Tibial nerve (tissue), 4 donors: ENCODE measurements around the gene ALOX5AP. TPM values are rescaled to one million over a fixed set of nuclear protein-coding genes. Genes with fewer than 3 reads are reported as not detected.

ENCODE experiments used
- DNase-seq, 2 donors: peaks; one replicate each; pipeline ENCODE4 v3.0.0-alpha.2; 2019; ENCODE audit warnings: low spot score in 2 of 2
- H3K27ac ChIP-seq, 4 donors: fragments of 200-600 bp; sonication (generic) in 3 of 4; one replicate each; pipeline ENCODE4 v1.5.1; 2017 to 2019; ENCODE audit warnings: mild to moderate bottlenecking in 1 of 4
- H3K27me3 ChIP-seq, 2 donors: fragments of 200-600 bp; sonication (generic) in 1 of 2; one replicate each; pipeline versions ENCODE4 v1.5.1 to v1.6.0; 2017 to 2019
- H3K36me3 ChIP-seq, 3 donors: fragments of 200-600 bp; sonication (generic); one replicate each; pipeline ENCODE4 v1.5.1; 2018 to 2019
- H3K4me1 ChIP-seq, 4 donors: fragments of 200-600 bp; sonication (generic) in 3 of 4; one replicate each; pipeline ENCODE4 v1.5.1; 2017 to 2019
- H3K4me3 ChIP-seq, 4 donors: fragments of 200-600 bp; sonication (generic) in 3 of 4; one replicate each; pipeline ENCODE4 v1.5.1; 2017 to 2019; ENCODE audit warnings: mild to moderate bottlenecking in 1 of 4, moderate library complexity in 1 of 4
- H3K9me3 ChIP-seq, 4 donors: fragments of 200-600 bp; sonication (generic) in 3 of 4; one replicate each; pipeline ENCODE4 v1.5.1; 2017 to 2019
- EP300 ChIP-seq, 2 donors: sonication (generic); formaldehyde crosslinking; IDR thresholded peaks; one replicate each; pipeline ENCODE4 v1.6.1; 2017; ENCODE audit warnings: antibody characterized with exemption in 2 of 2, mild to moderate bottlenecking in 1 of 2
- POLR2A ChIP-seq, 2 donors: fragments of 450-650 bp; IDR thresholded peaks; one replicate each; pipeline ENCODE4 v1.6.1; 2017; ENCODE audit warnings: antibody characterized with exemption in 2 of 2, mild to moderate bottlenecking in 2 of 2, moderate library complexity in 2 of 2
- WGBS, 2 donors: methylation state at CpG; one replicate each; pipeline ENCODE4 v1.1.5; 2018; 5-methylcytosine and 5-hydroxymethylcytosine counted together
- total RNA-seq, 4 donors: library from RNA; depleted of rRNA; stranded (reverse); fragments of >200 nt; gene quantifications; one replicate each; pipeline ENCODE4 v1.1.0, GENCODE V29; 2016
- TF ChIP-seq, protein P1 (sequence below), 5 experiments: fragments of 200-600 bp in 3 of 5; fragments of 450-650 bp in 2 of 5; sonication (generic) in 3 of 5; IDR thresholded peaks; one replicate each; pipeline ENCODE4 v1.5.1; 2016 to 2019; ENCODE audit warnings: antibody characterized with exemption in 5 of 5, mild to moderate bottlenecking in 3 of 5, moderate library complexity in 2 of 5

The ALOX5AP gene
- total RNA-seq, 4 donors from 2014 or later = 25.3 to 41.4 (median 33.1) TPM

GRCh38 chr13:30712536-30713532 is 22.5 kb upstream of the ALOX5AP start:
- WGBS, 2 donors = 56 to 64% methylated on average over 13 of the region's 13 CpGs

DNA sequence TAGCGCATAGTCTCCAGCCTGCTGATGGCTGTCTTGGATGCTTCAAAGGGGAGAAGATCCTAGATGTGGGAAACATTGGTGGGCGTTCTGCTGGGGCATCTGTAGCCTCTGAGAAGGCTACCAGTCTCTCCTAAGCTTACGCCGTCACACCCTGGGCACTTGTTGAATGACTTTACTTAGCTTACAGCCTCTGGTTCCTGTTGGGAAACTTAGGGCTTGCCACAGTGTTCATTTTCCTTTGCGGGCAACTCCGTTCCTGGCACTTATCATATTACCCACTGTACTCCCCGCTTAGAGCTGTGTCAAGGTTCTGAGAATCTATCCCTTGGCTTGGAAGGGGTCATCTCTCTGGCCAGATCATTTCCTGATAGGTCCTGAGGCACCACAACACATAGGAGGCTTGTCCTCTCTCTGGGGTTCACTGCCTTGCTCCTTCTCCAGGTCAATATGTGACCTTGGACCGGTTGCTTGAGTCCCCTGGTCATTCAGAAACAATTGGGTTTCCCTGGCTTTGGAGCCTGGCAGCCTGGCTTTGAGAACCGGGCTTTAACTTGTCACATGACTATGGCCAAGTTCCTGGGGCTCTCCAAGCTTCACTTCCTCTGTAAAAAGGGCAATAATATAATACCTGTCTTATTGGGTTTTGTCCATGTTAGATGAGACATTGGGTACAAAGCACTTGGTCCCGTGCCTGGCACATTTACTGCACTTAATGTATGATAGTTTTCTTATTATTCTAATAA is 20.5 kb upstream of the ALOX5AP start:
- WGBS, 2 donors = 82 to 86% methylated on average over 10 of the region's 10 CpGs
- no peak for DNase-seq
- Histone ChIP-seq H3K4me3 (no peak overlapping the region), H3K27me3 (no peaks in the 10 kb centered on the region), H3K9me3 (no peaks in the 10 kb centered on the region), H3K27ac (no peak overlapping the region), H3K4me1 (no peaks in the 10 kb centered on the region), H3K36me3 (no peaks in the 10 kb centered on the region)
- TF ChIP-seq EP300 (IDR thresholded peaks at IDR 0.05) = no peak
- TF ChIP-seq, protein P1, sequence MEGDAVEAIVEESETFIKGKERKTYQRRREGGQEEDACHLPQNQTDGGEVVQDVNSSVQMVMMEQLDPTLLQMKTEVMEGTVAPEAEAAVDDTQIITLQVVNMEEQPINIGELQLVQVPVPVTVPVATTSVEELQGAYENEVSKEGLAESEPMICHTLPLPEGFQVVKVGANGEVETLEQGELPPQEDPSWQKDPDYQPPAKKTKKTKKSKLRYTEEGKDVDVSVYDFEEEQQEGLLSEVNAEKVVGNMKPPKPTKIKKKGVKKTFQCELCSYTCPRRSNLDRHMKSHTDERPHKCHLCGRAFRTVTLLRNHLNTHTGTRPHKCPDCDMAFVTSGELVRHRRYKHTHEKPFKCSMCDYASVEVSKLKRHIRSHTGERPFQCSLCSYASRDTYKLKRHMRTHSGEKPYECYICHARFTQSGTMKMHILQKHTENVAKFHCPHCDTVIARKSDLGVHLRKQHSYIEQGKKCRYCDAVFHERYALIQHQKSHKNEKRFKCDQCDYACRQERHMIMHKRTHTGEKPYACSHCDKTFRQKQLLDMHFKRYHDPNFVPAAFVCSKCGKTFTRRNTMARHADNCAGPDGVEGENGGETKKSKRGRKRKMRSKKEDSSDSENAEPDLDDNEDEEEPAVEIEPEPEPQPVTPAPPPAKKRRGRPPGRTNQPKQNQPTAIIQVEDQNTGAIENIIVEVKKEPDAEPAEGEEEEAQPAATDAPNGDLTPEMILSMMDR (IDR thresholded peaks at IDR 0.05) = no peak
- no peak for TF ChIP-seq POLR2A (IDR thresholded peaks at IDR 0.05)

More at GRCh38 chr13:30712536-30713532, 22.5 kb upstream of the ALOX5AP start:
- H3K36me3 ChIP-seq = no peaks in the 10 kb centered on the region
- no peak for DNase-seq
- H3K4me1 ChIP-seq = no peaks in the 10 kb centered on the region
- H3K4me3 ChIP-seq = no peak overlapping the region
- H3K27ac ChIP-seq = no peak overlapping the region
- no peaks in the 10 kb centered on the region for H3K27me3 ChIP-seq
- TF ChIP-seq POLR2A (IDR thresholded peaks at IDR 0.05) (no peak), EP300 (IDR thresholded peaks at IDR 0.05) (peak in 1 of 2 donors; percentile 88)
- TF ChIP-seq, protein P1 (IDR thresholded peaks at IDR 0.05) = no peak
- no peaks in the 10 kb centered on the region for H3K9me3 ChIP-seq

GRCh38 chr13:30715372-30715756 is 20.0 kb upstream of the ALOX5AP start:
- no peaks in the 10 kb centered on the region for H3K4me1 ChIP-seq
- no peak for TF ChIP-seq EP300 (IDR thresholded peaks at IDR 0.05)
- no peak for TF ChIP-seq POLR2A (IDR thresholded peaks at IDR 0.05)
- TF ChIP-seq, protein P1 (IDR thresholded peaks at IDR 0.05) = no peak
- no peak for DNase-seq
- H3K27me3 ChIP-seq = no peaks in the 10 kb centered on the region
- H3K4me3 ChIP-seq = no peak overlapping the region
- H3K9me3 ChIP-seq = no peaks in the 10 kb centered on the region
- H3K36me3 ChIP-seq = no peaks in the 10 kb centered on the region
- 86 to 92% methylated on average over 4 of the region's 4 CpGs for WGBS, 2 donors
- H3K27ac ChIP-seq = no peak overlapping the region

GRCh38 chr13:30715837-30716236 is 19.5 kb upstream of the ALOX5AP start:
- Histone ChIP-seq H3K27ac (no peak overlapping the region), H3K27me3 (no peaks in the 10 kb centered on the region), H3K36me3 (no peaks in the 10 kb centered on the region), H3K4me3 (no peak overlapping the region), H3K9me3 (no peaks in the 10 kb centered on the region), H3K4me1 (peaks cover 0 to 1% (median 0%) of the 10 kb centered on the region in 4 donors)
- no peak for DNase-seq
- TF ChIP-seq EP300 (IDR thresholded peaks at IDR 0.05) = no peak
- TF ChIP-seq, protein P1 (IDR thresholded peaks at IDR 0.05) = no peak
- TF ChIP-seq POLR2A (IDR thresholded peaks at IDR 0.05) = no peak
- 73 to 82% methylated on average over 4 of the region's 4 CpGs for WGBS, 2 donors
